GM12878 (cell line): ENCODE data around the gene SFXN1. TPM values are rescaled to one million over a fixed set of nuclear protein-coding genes. Genes with fewer than 3 reads are reported as not detected.

ENCODE experiments used
- ATAC-seq: fragments of 200-7000 bp; cut with Tn5 transposase; 3 replicates; pipeline ENCODE4 v1.9.1; 2020; ENCODE audit warnings: mild to moderate bottlenecking, moderate library complexity
- BruUV-seq: library from RNA; stranded (reverse); fragments of 400-500 nt; replicated peaks from 2 replicates; lab custom pipeline; 2021; lab: Mats Ljungman, UMichigan
- CTCF ChIA-PET: fragments of 300-600 bp; sonication (Branson Sonifier 250); formaldehyde crosslinking; extraction: SDS; loops from one replicate; lab custom pipeline; 2021; ENCODE audit warnings: inconsistent platforms; lab: Yijun Ruan, JAX
- POLR2A ChIA-PET: fragments of 350-600 bp; formaldehyde crosslinking; extraction: SDS; loops from one replicate; lab custom pipeline; 2021; ENCODE audit warnings: inconsistent platforms; lab: Charles Lee
- RAD21 ChIA-PET: fragments of 300-600 bp; sonication (Branson Sonifier 250); formaldehyde crosslinking; loops from one replicate; lab custom pipeline; 2023; ENCODE audit warnings: antibody characterized with exemption; ENCODE audit not compliant: unreplicated experiment; lab: Charles Lee
- SMC1A ChIA-PET: fragments of 300-600 bp; sonication (Branson Sonifier 250); formaldehyde crosslinking; loops from one replicate; lab custom pipeline; 2023; ENCODE audit not compliant: unreplicated experiment, uncharacterized antibody; lab: Charles Lee
- DNase-seq: peaks from one replicate; pipeline ENCODE4 v3.0.0-alpha.2; 2011; ENCODE audit warnings: low read depth, low spot score
- FAIRE-seq: peaks from 3 replicates; lab custom pipeline; 2011; peaks lifted over from hg19 to GRCh38; lab: Jason Lieb, UNC
- H2AFZ ChIP-seq: 2 replicates; pipeline ENCODE4 v1.6.0; 2011; ENCODE audit warnings: low read depth, low read length, control low read depth; ENCODE audit not compliant: control insufficient read depth
- H3K27ac ChIP-seq: 2 replicates; pipeline ENCODE4 v1.5.1; 2011; ENCODE audit warnings: control low read depth; ENCODE audit not compliant: control insufficient read depth, insufficient read depth
- H3K27me3 ChIP-seq, 2 experiments: replicated peaks in 1 of 2; 2 replicates each; pipeline versions ENCODE4 v1.6.0 to v1.6.1; 2011; ENCODE audit warnings: low read length in 1 of 2; ENCODE audit not compliant: control insufficient read depth in 2 of 2, insufficient read depth in 2 of 2
- H3K36me3 ChIP-seq, 2 experiments: 2 replicates each; pipeline ENCODE4 v1.5.1; 2011; ENCODE audit warnings: low read length in 1 of 2; ENCODE audit not compliant: control insufficient read depth in 2 of 2, insufficient read depth in 2 of 2
- H3K4me1 ChIP-seq: 2 replicates; pipeline ENCODE4 v1.6.1; 2011; ENCODE audit warnings: mild to moderate bottlenecking, low read length, moderate library complexity, mixed read lengths; ENCODE audit not compliant: control insufficient read depth, insufficient read depth
- H3K4me2 ChIP-seq: 2 replicates; pipeline ENCODE4 v1.6.0; 2011; ENCODE audit warnings: control low read depth; ENCODE audit not compliant: control insufficient read depth, insufficient read depth
- H3K4me3 ChIP-seq: fragments of 200-600 bp; sonication (generic); 2 replicates; pipeline ENCODE4 v1.5.1; 2016
- H3K79me2 ChIP-seq: 2 replicates; pipeline ENCODE4 v1.6.0; 2011; ENCODE audit warnings: low read length; ENCODE audit not compliant: control insufficient read depth, insufficient read depth
- H3K9ac ChIP-seq: 2 replicates; pipeline ENCODE4 v1.8.0; 2011; ENCODE audit warnings: low read length, control low read depth, mixed read lengths; ENCODE audit not compliant: control insufficient read depth, insufficient read depth
- H3K9me3 ChIP-seq: replicated peaks from 3 replicates; pipeline ENCODE4 v1.5.1; 2011; ENCODE audit warnings: mild to moderate bottlenecking, low read length; ENCODE audit not compliant: control insufficient read depth, insufficient read depth
- H4K20me1 ChIP-seq: 2 replicates; pipeline ENCODE4 v1.6.0; 2011; ENCODE audit not compliant: control insufficient read depth, insufficient read depth
- CEBPZ ChIP-seq: fragments of 150-350 bp; IDR thresholded peaks from 2 replicates; pipeline ENCODE4 v1.6.1; 2016; ENCODE audit warnings: low read depth, low read length
- CREM ChIP-seq: IDR thresholded peaks from 2 replicates; pipeline ENCODE4 v1.6.1; 2014; ENCODE audit warnings: antibody characterized with exemption, low read depth
- EED ChIP-seq: sonication (generic); IDR thresholded peaks from 2 replicates; pipeline ENCODE4 v1.6.1; 2016; ENCODE audit warnings: antibody characterized with exemption, low read depth
- EGR1 ChIP-seq, 2 experiments: IDR thresholded peaks; 1 replicate in 1 of 2; 2 replicates in 1 of 2; pipeline ENCODE4 v1.6.1; 2011 to 2012; ENCODE audit warnings: low read depth in 2 of 2, low read length in 2 of 2, borderline replicate concordance in 1 of 2, mild to moderate bottlenecking in 1 of 2, moderate library complexity in 1 of 2
- HDAC2 ChIP-seq: fragments of 200-600 bp; sonication (generic); IDR thresholded peaks from 2 replicates; pipeline ENCODE4 v1.6.1; 2017
- HDAC6 ChIP-seq: fragments of 200-600 bp; sonication (generic); IDR thresholded peaks from one replicate; pipeline ENCODE4 v1.8.0; 2017; ENCODE audit warnings: antibody characterized with exemption; ENCODE audit not compliant: unreplicated experiment
- KLF5 ChIP-seq: fragments of 450-650 bp; IDR thresholded peaks from 2 replicates; pipeline ENCODE4 v1.6.1; 2014; ENCODE audit warnings: mild to moderate bottlenecking; ENCODE audit not compliant: partially characterized antibody
- NBN ChIP-seq: fragments of 450-650 bp; IDR thresholded peaks from 2 replicates; pipeline ENCODE4 v1.6.1; 2016
- NFYA ChIP-seq: IDR thresholded peaks from 2 replicates; pipeline ENCODE4 v1.6.1; 2011; ENCODE audit warnings: low read depth, mild to moderate bottlenecking, low read length, improper control_type of control experiment, borderline replicate concordance
- SMAD1 ChIP-seq: fragments of 450-650 bp; IDR thresholded peaks from 2 replicates; pipeline ENCODE4 v1.6.1; 2018; ENCODE audit warnings: mild to moderate bottlenecking, low read depth; ENCODE audit not compliant: partially characterized antibody
- SMAD5 ChIP-seq: IDR thresholded peaks from 2 replicates; pipeline ENCODE4 v1.6.1; 2016; ENCODE audit warnings: antibody characterized with exemption, low read depth
- SP1 ChIP-seq: IDR thresholded peaks from one replicate; pipeline ENCODE4 v1.6.1; 2011; ENCODE audit warnings: low read depth, low read length
- SREBF2 ChIP-seq: IDR thresholded peaks from 2 replicates; pipeline ENCODE4 v1.6.1; 2012; ENCODE audit warnings: mild to moderate bottlenecking, low read length
- SRF ChIP-seq, 2 experiments: IDR thresholded peaks; 2 replicates each; pipeline ENCODE4 v1.6.1; 2011; ENCODE audit warnings: low read depth in 2 of 2, low read length in 2 of 2, mild to moderate bottlenecking in 1 of 2, moderate library complexity in 1 of 2
- SUPT20H ChIP-seq: IDR thresholded peaks from 2 replicates; pipeline ENCODE4 v1.6.1; 2011; ENCODE audit warnings: low read depth, mild to moderate bottlenecking, low read length, moderate library complexity, borderline replicate concordance; ENCODE audit not compliant: control insufficient read depth
- WGBS: methylation state at CpG from one replicate; pipeline ENCODE4 v1.1.6; 2016; ENCODE audit warnings: low lambda C conversion rate; ENCODE audit not compliant: insufficient replicate concordance, insufficient coverage; ENCODE audit errors: missing lambda C conversion rate; 5-methylcytosine and 5-hydroxymethylcytosine counted together
- in situ Hi-C: fragments of 300-500 bp; cut with MboI; formaldehyde crosslinking; loops from 9 replicates; pipeline ENCODE4 v1.14.3; 2018; ENCODE audit warnings: mixed read lengths
- intact Hi-C: fragments of 100-400 bp; cut with micrococcal nuclease; formaldehyde crosslinking; loops from one replicate; pipeline ENCODE4 v1.14.2; 2022; ENCODE audit not compliant: unreplicated experiment
- polyA plus RNA-seq, 11 experiments: library from polyadenylated mRNA; depleted of rRNA in 4 of 11; unstranded in 6 of 11; stranded (reverse) in 5 of 11; fragments of >200 nt; fragmentation: Nextera tagmentation in 4 of 11; fragmentation: Illumina TruSeq in 1 of 11; extraction: Ambion mirVana in 4 of 11; extraction: Trizol in 1 of 11; gene quantifications; 1 replicate in 1 of 11; 2 replicates in 10 of 11; pipeline versions ENCODE4 v1.2.1 to v1.2.3, GENCODE V29; 2011 to 2016; ENCODE audit warnings: inconsistent platforms in 2 of 11, missing spikeins in 2 of 11, low read depth in 1 of 11
- total RNA-seq, 4 experiments: library from RNA; depleted of rRNA in 3 of 4; stranded (reverse); fragments of >200 nt in 3 of 4; fragmentation: Illumina TruSeq in 1 of 4; extraction: Trizol in 1 of 4; gene quantifications; 2 replicates each; pipeline versions ENCODE4 v1.2.1 to v1.2.3, GENCODE V29; 2013 to 2021
- TF ChIP-seq, protein P1 (sequence below): fragments of 450-650 bp; IDR thresholded peaks from 2 replicates; pipeline ENCODE4 v1.6.1; 2017; ENCODE audit warnings: low read depth, mild to moderate bottlenecking, moderate library complexity
- TF ChIP-seq, protein P2 (sequence below): fragments of 450-650 bp; conservative IDR thresholded peaks from 2 replicates; pipeline ENCODE4 v1.6.1; 2017; ENCODE audit warnings: mild to moderate bottlenecking, moderate library complexity

Gene SFXN1
- total and polyA plus RNA-seq, 10 of the 15 experiments (the other 5 are each of a cell fraction or from before 2014, with no cell fraction given), result 18.0 to 248 (median 103) TPM

- TF ChIP-seq, protein P1, sequence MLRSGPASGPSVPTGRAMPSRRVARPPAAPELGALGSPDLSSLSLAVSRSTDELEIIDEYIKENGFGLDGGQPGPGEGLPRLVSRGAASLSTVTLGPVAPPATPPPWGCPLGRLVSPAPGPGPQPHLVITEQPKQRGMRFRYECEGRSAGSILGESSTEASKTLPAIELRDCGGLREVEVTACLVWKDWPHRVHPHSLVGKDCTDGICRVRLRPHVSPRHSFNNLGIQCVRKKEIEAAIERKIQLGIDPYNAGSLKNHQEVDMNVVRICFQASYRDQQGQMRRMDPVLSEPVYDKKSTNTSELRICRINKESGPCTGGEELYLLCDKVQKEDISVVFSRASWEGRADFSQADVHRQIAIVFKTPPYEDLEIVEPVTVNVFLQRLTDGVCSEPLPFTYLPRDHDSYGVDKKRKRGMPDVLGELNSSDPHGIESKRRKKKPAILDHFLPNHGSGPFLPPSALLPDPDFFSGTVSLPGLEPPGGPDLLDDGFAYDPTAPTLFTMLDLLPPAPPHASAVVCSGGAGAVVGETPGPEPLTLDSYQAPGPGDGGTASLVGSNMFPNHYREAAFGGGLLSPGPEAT, result no peak
- no peak for TF ChIP-seq KLF5
- TF ChIP-seq CEBPZ, result no peak
Observed at GRCh38 chr5:175554296-175554695, 75.9 kb downstream of the SFXN1 start (continued).

- ATAC-seq, result no peak
- SMC1A ChIA-PET, result no interaction called here
- intact Hi-C loops, result no loop called here
- CTCF ChIA-PET, result no interaction called here
- RAD21 ChIA-PET, result no interaction called here
- WGBS, result 34% methylated on average over 12 of the region's 12 CpGs
- in situ Hi-C loops, result no loop called here
- POLR2A ChIA-PET, result no interaction called here
- no peaks in the 10 kb centered on the region for H3K79me2 ChIP-seq
- no peaks in the 10 kb centered on the region for H4K20me1 ChIP-seq
- H3K4me2 ChIP-seq, result no peak overlapping the region
- no peak overlapping the region for H3K9ac ChIP-seq
- no peak overlapping the region for H2AFZ ChIP-seq
- no peaks in the 10 kb centered on the region; a peak in 1 of 4 replicates for H3K27me3 ChIP-seq
- DNase-seq, result no peak
- no peaks in the 10 kb centered on the region for H3K36me3 ChIP-seq
- FAIRE-seq, result no peak
- H3K4me3 ChIP-seq, result no peak overlapping the region
- no peaks in the 10 kb centered on the region for H3K4me1 ChIP-seq
- no peaks in the 10 kb centered on the region for H3K9me3 ChIP-seq
- no peak overlapping the region for H3K27ac ChIP-seq
- no TSS peak for BruUV-seq
- TF ChIP-seq NBN (no peak), SUPT20H (no peak), HDAC2 (no peak), NFYA (no peak), EED (no peak), SMAD5 (no peak), SMAD1 (no peak), CREM (no peak), HDAC6 (no peak), SP1 (no peak), SREBF2 (no peak), EGR1 (IDR thresholded peaks at IDR 0.05; ENCODE audit: borderline replicate concordance in 1 of 2, low read depth in 2 of 2, low read length in 2 of 2) (no peak), SRF (IDR thresholded peaks at IDR 0.05; ENCODE audit: low read depth in 2 of 2, low read length in 2 of 2) (no peak)
- TF ChIP-seq, protein P2, sequence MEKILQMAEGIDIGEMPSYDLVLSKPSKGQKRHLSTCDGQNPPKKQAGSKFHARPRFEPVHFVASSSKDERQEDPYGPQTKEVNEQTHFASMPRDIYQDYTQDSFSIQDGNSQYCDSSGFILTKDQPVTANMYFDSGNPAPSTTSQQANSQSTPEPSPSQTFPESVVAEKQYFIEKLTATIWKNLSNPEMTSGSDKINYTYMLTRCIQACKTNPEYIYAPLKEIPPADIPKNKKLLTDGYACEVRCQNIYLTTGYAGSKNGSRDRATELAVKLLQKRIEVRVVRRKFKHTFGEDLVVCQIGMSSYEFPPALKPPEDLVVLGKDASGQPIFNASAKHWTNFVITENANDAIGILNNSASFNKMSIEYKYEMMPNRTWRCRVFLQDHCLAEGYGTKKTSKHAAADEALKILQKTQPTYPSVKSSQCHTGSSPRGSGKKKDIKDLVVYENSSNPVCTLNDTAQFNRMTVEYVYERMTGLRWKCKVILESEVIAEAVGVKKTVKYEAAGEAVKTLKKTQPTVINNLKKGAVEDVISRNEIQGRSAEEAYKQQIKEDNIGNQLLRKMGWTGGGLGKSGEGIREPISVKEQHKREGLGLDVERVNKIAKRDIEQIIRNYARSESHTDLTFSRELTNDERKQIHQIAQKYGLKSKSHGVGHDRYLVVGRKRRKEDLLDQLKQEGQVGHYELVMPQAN, result no peak
Observed at GRCh38 chr5:175555168-175555785, 76.9 kb downstream of the SFXN1 start.
